Panc1 (cell line): ENCODE results near the gene VPS18.

Experiments used
- POLR2AphosphoS5 ChIP-seq: IDR thresholded peaks from 2 replicates; pipeline ENCODE4 v1.6.1; 2012; ENCODE audit warnings: mild to moderate bottlenecking, low read depth, low read length, moderate library complexity
- TCF7L2 ChIP-seq: IDR thresholded peaks from 2 replicates; pipeline ENCODE4 v1.6.1; 2011; ENCODE audit warnings: mild to moderate bottlenecking, low read depth, low read length, inconsistent platforms
- TF ChIP-seq, protein P1 (sequence below): fragments of 450-650 bp; IDR thresholded peaks from 2 replicates; pipeline ENCODE4 v1.5.1; 2017; ENCODE audit warnings: mild to moderate bottlenecking

DNA sequence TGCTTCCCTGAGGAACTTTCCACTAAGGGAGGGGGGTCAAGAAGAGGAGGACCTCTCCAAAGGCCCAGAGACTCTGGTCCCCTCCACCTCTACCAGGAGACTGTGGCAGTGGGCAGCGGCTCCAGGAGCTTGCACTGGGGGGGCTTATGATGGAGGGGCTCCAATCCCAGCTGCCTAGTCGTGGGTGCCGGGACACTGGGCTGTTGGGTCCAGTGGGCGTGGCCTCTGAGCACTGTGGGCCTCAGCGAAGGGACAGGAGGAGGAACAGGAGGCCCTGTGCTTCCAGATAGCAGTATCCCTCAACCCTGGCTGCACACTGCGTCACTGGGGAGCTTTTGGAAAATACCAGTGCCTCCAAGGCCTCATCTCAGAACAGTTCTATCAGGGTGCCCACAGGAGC is 21.4 kb downstream of the VPS18 start:
- TF ChIP-seq, protein P1, sequence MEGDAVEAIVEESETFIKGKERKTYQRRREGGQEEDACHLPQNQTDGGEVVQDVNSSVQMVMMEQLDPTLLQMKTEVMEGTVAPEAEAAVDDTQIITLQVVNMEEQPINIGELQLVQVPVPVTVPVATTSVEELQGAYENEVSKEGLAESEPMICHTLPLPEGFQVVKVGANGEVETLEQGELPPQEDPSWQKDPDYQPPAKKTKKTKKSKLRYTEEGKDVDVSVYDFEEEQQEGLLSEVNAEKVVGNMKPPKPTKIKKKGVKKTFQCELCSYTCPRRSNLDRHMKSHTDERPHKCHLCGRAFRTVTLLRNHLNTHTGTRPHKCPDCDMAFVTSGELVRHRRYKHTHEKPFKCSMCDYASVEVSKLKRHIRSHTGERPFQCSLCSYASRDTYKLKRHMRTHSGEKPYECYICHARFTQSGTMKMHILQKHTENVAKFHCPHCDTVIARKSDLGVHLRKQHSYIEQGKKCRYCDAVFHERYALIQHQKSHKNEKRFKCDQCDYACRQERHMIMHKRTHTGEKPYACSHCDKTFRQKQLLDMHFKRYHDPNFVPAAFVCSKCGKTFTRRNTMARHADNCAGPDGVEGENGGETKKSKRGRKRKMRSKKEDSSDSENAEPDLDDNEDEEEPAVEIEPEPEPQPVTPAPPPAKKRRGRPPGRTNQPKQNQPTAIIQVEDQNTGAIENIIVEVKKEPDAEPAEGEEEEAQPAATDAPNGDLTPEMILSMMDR: no peak
- TF ChIP-seq TCF7L2 (no peak), POLR2AphosphoS5 (no peak)
